Measurements from ENCODE around the gene AQP2. TPM values are rescaled to one million over a fixed set of nuclear protein-coding genes. Genes with fewer than 3 reads are reported as not detected.

Gene AQP2
- total RNA-seq, 1 donor from 2014 or later: not detected

DNA sequence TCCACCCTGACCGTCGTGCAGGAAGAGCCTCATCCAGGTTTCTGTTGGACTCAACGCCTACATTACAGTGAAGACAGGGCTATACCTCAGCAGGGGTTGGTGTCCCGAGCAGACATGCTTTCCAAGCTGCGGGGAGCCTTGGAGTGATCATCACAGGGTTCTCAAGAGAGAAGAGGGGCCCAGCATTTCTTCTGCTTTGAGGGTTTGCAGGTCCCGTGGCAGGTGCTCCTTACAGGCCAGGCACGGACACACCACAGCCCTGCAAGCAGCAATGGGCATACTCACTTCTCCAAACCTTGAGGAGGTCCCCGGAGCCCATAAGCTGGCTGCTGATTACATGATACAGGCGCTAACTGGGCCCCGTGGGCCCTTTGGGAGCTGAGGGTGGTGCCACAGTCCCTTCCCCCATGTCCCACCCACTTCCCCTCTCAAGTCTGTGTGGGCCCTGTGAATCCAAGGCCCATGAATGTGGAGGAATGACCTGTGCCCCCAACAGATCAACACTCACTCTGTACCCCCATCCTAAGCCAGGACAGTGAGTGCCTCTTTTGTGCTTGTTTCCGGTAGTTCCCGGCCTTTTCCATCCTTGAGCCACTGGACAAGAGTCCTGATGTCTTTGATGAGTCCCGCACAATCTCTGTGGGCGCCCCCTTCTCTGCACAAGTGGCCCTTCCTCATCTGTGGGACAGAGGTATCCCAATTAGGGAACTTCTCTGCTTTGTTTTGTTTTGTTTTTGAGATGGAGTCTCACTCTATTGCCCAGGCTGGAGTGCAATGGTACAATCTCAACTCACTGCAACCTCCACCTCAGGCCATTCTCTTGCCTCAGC, 1.1 kb downstream of the AQP2 start:
- H3K27ac ChIP-seq: no peak overlapping the region
- H3K36me3 ChIP-seq: no peaks in the 10 kb centered on the region
- intact Hi-C loops (cut with DNase I): loop anchor here (5.0 kb wide), 1 partner anchor 84 kb away; no protein-coding TSS in a partner anchor
- no peaks in the 10 kb centered on the region for H3K27me3 ChIP-seq
- no peak for TF ChIP-seq POLR2A (IDR thresholded peaks at IDR 0.05)
- TF ChIP-seq POLR2AphosphoS5 (IDR thresholded peaks at IDR 0.05; ENCODE audit: insufficient read depth in 1 of 2, low read depth in 1 of 2): no peak
- TF ChIP-seq, protein P1, sequence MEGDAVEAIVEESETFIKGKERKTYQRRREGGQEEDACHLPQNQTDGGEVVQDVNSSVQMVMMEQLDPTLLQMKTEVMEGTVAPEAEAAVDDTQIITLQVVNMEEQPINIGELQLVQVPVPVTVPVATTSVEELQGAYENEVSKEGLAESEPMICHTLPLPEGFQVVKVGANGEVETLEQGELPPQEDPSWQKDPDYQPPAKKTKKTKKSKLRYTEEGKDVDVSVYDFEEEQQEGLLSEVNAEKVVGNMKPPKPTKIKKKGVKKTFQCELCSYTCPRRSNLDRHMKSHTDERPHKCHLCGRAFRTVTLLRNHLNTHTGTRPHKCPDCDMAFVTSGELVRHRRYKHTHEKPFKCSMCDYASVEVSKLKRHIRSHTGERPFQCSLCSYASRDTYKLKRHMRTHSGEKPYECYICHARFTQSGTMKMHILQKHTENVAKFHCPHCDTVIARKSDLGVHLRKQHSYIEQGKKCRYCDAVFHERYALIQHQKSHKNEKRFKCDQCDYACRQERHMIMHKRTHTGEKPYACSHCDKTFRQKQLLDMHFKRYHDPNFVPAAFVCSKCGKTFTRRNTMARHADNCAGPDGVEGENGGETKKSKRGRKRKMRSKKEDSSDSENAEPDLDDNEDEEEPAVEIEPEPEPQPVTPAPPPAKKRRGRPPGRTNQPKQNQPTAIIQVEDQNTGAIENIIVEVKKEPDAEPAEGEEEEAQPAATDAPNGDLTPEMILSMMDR (IDR thresholded peaks at IDR 0.05): no peak
- no peak overlapping the region for H3K4me3 ChIP-seq
- no peak for DNase-seq (ENCODE audit: extremely low spot score in 2 of 2)
- H3K4me1 ChIP-seq: no peaks in the 10 kb centered on the region
- H3K9me3 ChIP-seq: no peaks in the 10 kb centered on the region

DNA sequence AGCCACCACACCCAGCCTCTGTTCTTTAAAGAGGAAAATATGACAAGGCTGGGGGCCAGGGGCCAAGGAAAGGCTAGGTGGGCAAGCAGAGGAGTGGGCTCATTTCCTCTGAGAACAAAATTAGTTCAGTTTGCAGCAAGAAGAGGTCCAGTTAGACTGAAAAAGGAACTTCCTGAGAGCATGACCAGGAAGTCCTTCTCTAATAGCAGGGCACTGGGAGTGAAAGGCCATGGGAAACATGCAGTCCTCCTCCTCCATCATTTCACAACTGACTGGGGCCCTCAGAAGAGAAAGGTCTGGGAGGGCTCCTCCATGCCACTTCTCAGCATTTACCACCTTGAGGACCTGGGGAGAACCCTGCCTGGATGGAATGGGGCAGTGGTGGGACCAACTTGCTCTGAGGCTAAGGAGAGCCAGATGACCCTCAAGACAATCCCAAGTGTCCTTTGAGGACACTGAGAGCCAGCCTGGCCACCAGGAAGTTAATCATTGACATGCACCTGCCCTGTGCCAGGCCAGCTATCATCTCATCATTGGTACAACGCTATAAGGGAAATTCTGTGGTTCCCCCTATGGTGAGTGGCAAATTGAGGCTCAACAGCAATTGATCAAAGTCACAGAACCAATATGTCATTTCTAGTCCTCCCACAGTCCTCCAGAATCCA, 2.0 kb downstream of the AQP2 start:
- TF ChIP-seq POLR2AphosphoS5 (IDR thresholded peaks at IDR 0.05; ENCODE audit: insufficient read depth in 1 of 2, low read depth in 1 of 2): no peak
- TF ChIP-seq, protein P1 (IDR thresholded peaks at IDR 0.05): no peak
- no peak overlapping the region for H3K27ac ChIP-seq
- no peaks in the 10 kb centered on the region for H3K4me1 ChIP-seq
- no peaks in the 10 kb centered on the region for H3K9me3 ChIP-seq
- intact Hi-C loops (cut with DNase I): loop anchor here (5.0 kb wide), 1 partner anchor 85 kb away; no protein-coding TSS in a partner anchor
- no peak for DNase-seq (ENCODE audit: extremely low spot score in 2 of 2)
- H3K27me3 ChIP-seq: no peaks in the 10 kb centered on the region
- no peaks in the 10 kb centered on the region for H3K36me3 ChIP-seq
- H3K4me3 ChIP-seq: no peak overlapping the region

DNA sequence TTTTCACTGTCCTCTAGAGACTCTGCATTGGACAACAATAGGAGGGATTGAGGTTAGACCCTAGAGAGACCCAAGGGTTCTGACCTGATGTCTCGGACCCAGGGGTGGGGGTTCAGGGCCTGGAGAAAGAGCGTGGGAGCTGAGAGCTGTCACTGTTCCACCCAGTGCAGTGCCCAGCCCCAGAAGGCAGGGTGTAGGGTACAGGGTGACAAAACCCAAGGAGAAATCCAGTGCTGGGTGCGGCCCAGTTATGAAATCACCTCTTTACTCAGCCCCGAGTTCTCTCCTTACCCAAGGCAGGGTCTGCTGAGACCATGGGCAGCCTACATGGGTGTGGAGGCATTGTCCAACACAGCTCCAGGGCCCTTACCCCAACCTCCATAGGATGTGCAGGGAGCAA, 2.6 kb downstream of the AQP2 start:
- Histone ChIP-seq H3K27me3 (no peaks in the 10 kb centered on the region), H3K36me3 (no peaks in the 10 kb centered on the region), H3K4me1 (no peaks in the 10 kb centered on the region), H3K27ac (no peak overlapping the region), H3K9me3 (no peaks in the 10 kb centered on the region), H3K4me3 (no peak overlapping the region)
- TF ChIP-seq POLR2AphosphoS5 (IDR thresholded peaks at IDR 0.05; ENCODE audit: insufficient read depth in 1 of 2, low read depth in 1 of 2) (no peak), POLR2A (IDR thresholded peaks at IDR 0.05) (no peak)
- TF ChIP-seq, protein P1 (IDR thresholded peaks at IDR 0.05): no peak
- intact Hi-C loops (cut with DNase I): loop anchor here (5.0 kb wide), 1 partner anchor 86 kb away; no protein-coding TSS in a partner anchor
- DNase-seq (ENCODE audit: extremely low spot score in 2 of 2): no peak

DNA sequence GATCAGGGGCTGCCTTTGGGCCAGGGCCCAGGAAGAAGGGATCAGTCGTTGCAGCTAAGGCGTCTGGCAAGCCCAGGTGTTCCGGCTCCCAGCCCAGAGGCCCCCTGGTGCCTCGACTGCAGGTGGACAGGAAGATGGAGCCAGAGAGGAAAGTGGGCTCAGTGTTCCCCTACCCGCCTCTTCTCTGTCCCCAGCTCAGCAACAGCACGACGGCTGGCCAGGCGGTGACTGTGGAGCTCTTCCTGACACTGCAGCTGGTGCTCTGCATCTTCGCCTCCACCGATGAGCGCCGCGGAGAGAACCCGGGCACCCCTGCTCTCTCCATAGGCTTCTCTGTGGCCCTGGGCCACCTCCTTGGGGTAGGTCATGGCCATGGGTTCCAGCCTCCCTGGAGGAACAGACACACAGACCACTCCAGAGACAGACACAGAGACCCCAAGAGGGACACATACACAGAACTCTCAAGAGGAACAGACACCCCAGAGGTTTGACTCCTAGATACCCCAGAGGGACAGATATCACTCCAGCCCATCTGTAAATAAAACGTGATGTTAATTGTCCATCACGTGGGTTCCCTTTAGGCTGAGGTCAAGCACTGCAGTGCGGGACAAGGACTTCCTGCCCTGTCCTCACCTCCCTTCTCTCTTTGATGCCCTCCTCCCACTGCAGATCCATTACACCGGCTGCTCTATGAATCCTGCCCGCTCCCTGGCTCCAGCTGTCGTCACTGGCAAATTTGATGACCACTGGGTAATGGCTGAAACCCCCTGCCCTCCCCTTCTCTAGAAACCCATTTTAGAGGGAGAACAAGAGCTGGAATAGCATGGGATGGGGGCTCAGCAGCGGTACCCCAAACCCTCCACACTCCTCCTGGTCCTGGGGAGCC, 3.7 kb downstream of the AQP2 start:
- intact Hi-C loops (cut with DNase I): loop anchor here (5.0 kb wide), 1 partner anchor 87 kb away; no protein-coding TSS in a partner anchor
- Histone ChIP-seq H3K9me3 (no peaks in the 10 kb centered on the region), H3K4me1 (no peaks in the 10 kb centered on the region), H3K4me3 (no peak overlapping the region), H3K27ac (no peak overlapping the region), H3K36me3 (no peaks in the 10 kb centered on the region), H3K27me3 (no peaks in the 10 kb centered on the region)
- DNase-seq (ENCODE audit: extremely low spot score in 2 of 2): no peak
- TF ChIP-seq POLR2AphosphoS5 (IDR thresholded peaks at IDR 0.05; ENCODE audit: insufficient read depth in 1 of 2, low read depth in 1 of 2) (no peak), POLR2A (IDR thresholded peaks at IDR 0.05) (no peak)
- TF ChIP-seq, protein P1 (IDR thresholded peaks at IDR 0.05): no peak
